Endothelial cell of umbilical vein (primary cell): ENCODE data around the gene TSPAN18. TPM values are rescaled to one million over a fixed set of nuclear protein-coding genes. Genes with fewer than 3 reads are reported as not detected.

Source experiments
- BruUV-seq: library from RNA; stranded (reverse); fragments of 400-500 nt; replicated peaks from 2 replicates; lab custom pipeline; 2021; lab: Mats Ljungman, UMichigan
- CTCF ChIA-PET: fragments of 300-600, 350-600 bp; sonication (Branson Sonifier 250); formaldehyde crosslinking; loops from one replicate; lab custom pipeline; 2021; ENCODE audit warnings: antibody characterized with exemption, inconsistent platforms; lab: Charles Lee
- POLR2A ChIA-PET: fragments of 300-600, 350-600 bp; sonication (Branson Sonifier 250); formaldehyde crosslinking; loops from one replicate; lab custom pipeline; 2021; ENCODE audit warnings: antibody characterized with exemption, inconsistent platforms; lab: Charles Lee
- DNase-seq: peaks from one replicate; pipeline ENCODE4 v3.0.0-alpha.2; 2011; ENCODE audit warnings: low read depth, low spot score
- FAIRE-seq: peaks from 2 replicates; lab custom pipeline; 2011; peaks lifted over from hg19 to GRCh38; lab: Jason Lieb, UNC
- H2AFZ ChIP-seq: 2 replicates; pipeline ENCODE4 v1.6.0; 2012; ENCODE audit warnings: low read depth, low read length, control low read depth, inconsistent platforms
- H3K27ac ChIP-seq: 2 replicates; pipeline ENCODE4 v1.5.1; 2011; ENCODE audit warnings: low read depth, mild to moderate bottlenecking, control low read depth, low read length, moderate library complexity; ENCODE audit not compliant: insufficient read depth
- H3K27me3 ChIP-seq, 2 experiments: 2 replicates each; pipeline versions ENCODE4 v1.6.0 to v1.6.1; 2011; ENCODE audit warnings: low read length in 2 of 2, mixed read lengths in 1 of 2; ENCODE audit not compliant: control insufficient read depth in 2 of 2, insufficient read depth in 2 of 2
- H3K36me3 ChIP-seq, 2 experiments: 2 replicates in 1 of 2; 3 replicates in 1 of 2; pipeline ENCODE4 v1.5.1; 2011; ENCODE audit warnings: low read length in 2 of 2, mild to moderate bottlenecking in 1 of 2, moderate library complexity in 1 of 2; ENCODE audit not compliant: control insufficient read depth in 2 of 2, insufficient read depth in 2 of 2; ENCODE audit errors: extremely low read depth in 1 of 2
- H3K4me1 ChIP-seq: 3 replicates; pipeline ENCODE4 v1.5.1; 2011; ENCODE audit warnings: mild to moderate bottlenecking, low read length; ENCODE audit not compliant: control insufficient read depth, insufficient read depth; ENCODE audit errors: extremely low read depth
- H3K4me2 ChIP-seq: 2 replicates; pipeline ENCODE4 v1.6.1; 2011; ENCODE audit warnings: low read length, control low read depth, mixed read lengths; ENCODE audit not compliant: insufficient read depth
- H3K4me3 ChIP-seq, 3 experiments: fragments of 200-600 bp in 1 of 3; sonication (generic), shearing (Covaris generic) in 1 of 3; replicated peaks in 1 of 3; 2 replicates each; pipeline ENCODE4 v1.5.1; 2011 to 2016; ENCODE audit warnings: control low read depth in 3 of 3, low read length in 3 of 3, mild to moderate bottlenecking in 2 of 3, inconsistent platforms in 1 of 3, low read depth in 1 of 3, moderate library complexity in 1 of 3; ENCODE audit not compliant: insufficient read depth in 1 of 3
- H3K79me2 ChIP-seq: 2 replicates; pipeline ENCODE4 v1.6.0; 2012; ENCODE audit warnings: low read length, inconsistent platforms; ENCODE audit not compliant: control insufficient read depth, insufficient read depth
- H3K9ac ChIP-seq: replicated peaks from 2 replicates; pipeline ENCODE3; 2011; ENCODE audit warnings: low read length, control low read depth; ENCODE audit not compliant: insufficient read depth; ENCODE audit errors: extremely low read depth
- H3K9me1 ChIP-seq: replicated peaks from 3 replicates; pipeline ENCODE4 v1.6.0; 2011; ENCODE audit warnings: mild to moderate bottlenecking, low read length; ENCODE audit not compliant: control insufficient read depth, insufficient read depth; ENCODE audit errors: extremely low read depth
- H3K9me3 ChIP-seq: replicated peaks from 2 replicates; pipeline ENCODE4 v1.5.1; 2012; ENCODE audit warnings: low read length, inconsistent platforms; ENCODE audit not compliant: control insufficient read depth, insufficient read depth
- H4K20me1 ChIP-seq: replicated peaks from 2 replicates; pipeline ENCODE3; 2011; ENCODE audit warnings: mild to moderate bottlenecking, low read length; ENCODE audit not compliant: control insufficient read depth, insufficient read depth; ENCODE audit errors: extremely low read depth
- EZH2 ChIP-seq: IDR thresholded peaks from 2 replicates; pipeline ENCODE4 v1.6.1; 2012; ENCODE audit warnings: borderline replicate concordance, low read depth, mild to moderate bottlenecking, moderate library complexity, low read length, inconsistent platforms; ENCODE audit not compliant: severe bottlenecking
- FOS ChIP-seq: IDR thresholded peaks from 2 replicates; pipeline ENCODE4 v1.6.1; 2011; ENCODE audit warnings: mild to moderate bottlenecking, low read length, moderate library complexity, borderline replicate concordance; ENCODE audit not compliant: insufficient read depth
- GATA2 ChIP-seq: IDR thresholded peaks from 2 replicates; pipeline ENCODE4 v1.7.0; 2011; ENCODE audit warnings: low read depth, mild to moderate bottlenecking, moderate library complexity, mixed read lengths, low read length; ENCODE audit not compliant: insufficient read length, insufficient read depth
- JUN ChIP-seq: IDR thresholded peaks from 2 replicates; pipeline ENCODE4 v1.6.1; 2011; ENCODE audit warnings: borderline replicate concordance, low read depth; ENCODE audit not compliant: insufficient read length, insufficient read depth
- MYC ChIP-seq: IDR thresholded peaks from one replicate; pipeline ENCODE4 v1.6.1; 2011; ENCODE audit warnings: mild to moderate bottlenecking, low read depth, low read length
- POLR2A ChIP-seq: IDR thresholded peaks from 2 replicates; pipeline ENCODE4 v1.6.1; 2012; ENCODE audit warnings: low read depth, mild to moderate bottlenecking, control low read depth, low read length
- POLR2AphosphoS5 ChIP-seq: IDR thresholded peaks from 2 replicates; pipeline ENCODE4 v1.6.1; 2012; ENCODE audit warnings: low read depth, mild to moderate bottlenecking, control low read depth, low read length, moderate library complexity; ENCODE audit not compliant: insufficient read depth
- dilution Hi-C: fragments of 300-500 bp; cut with MboI; formaldehyde crosslinking; loops from one replicate; pipeline ENCODE4 v1.15.0; 2019; ENCODE audit warnings: low sequenced_read_pairs; ENCODE audit not compliant: extremely low pct_ligation_motif_present
- intact Hi-C: fragments of 100-400 bp; cut with micrococcal nuclease; formaldehyde crosslinking; loops from one replicate; pipeline ENCODE4 v1.10.0; 2022
- polyA plus RNA-seq, 4 experiments: library from polyadenylated mRNA; depleted of rRNA in 3 of 4; stranded (reverse) in 3 of 4; unstranded in 1 of 4; fragments of >200 nt; gene quantifications; 2 replicates each; pipeline versions ENCODE4 v1.2.1 to v1.2.3, GENCODE V29; 2011 to 2012; ENCODE audit warnings: missing spikeins in 1 of 4
- total RNA-seq: library from RNA; stranded (reverse); gene quantifications from 2 replicates; pipeline ENCODE4 v1.2.3, GENCODE V29; 2021
- TF ChIP-seq, protein P1 (sequence below): IDR thresholded peaks from 2 replicates; pipeline ENCODE4 v1.6.1; 2011; ENCODE audit not compliant: insufficient read depth, insufficient read length
- TF ChIP-seq, protein P2 (sequence below), 2 donors: IDR thresholded peaks; 1 replicate in 1 of 2; 2 replicates in 1 of 2; pipeline ENCODE4 v1.5.1; 2011; ENCODE audit warnings: low read length in 2 of 2, mild to moderate bottlenecking in 2 of 2, moderate library complexity in 2 of 2, control low read depth in 1 of 2, inconsistent platforms in 1 of 2, low read depth in 1 of 2; ENCODE audit not compliant: insufficient read depth in 1 of 2; ENCODE audit errors: extremely low read depth in 1 of 2

Gene TSPAN18
- total and polyA plus RNA-seq, 2 donors (not counting 3 experiments of a cell fraction or from before 2014, with no cell fraction given) = 32.2 to 118 TPM

DNA sequence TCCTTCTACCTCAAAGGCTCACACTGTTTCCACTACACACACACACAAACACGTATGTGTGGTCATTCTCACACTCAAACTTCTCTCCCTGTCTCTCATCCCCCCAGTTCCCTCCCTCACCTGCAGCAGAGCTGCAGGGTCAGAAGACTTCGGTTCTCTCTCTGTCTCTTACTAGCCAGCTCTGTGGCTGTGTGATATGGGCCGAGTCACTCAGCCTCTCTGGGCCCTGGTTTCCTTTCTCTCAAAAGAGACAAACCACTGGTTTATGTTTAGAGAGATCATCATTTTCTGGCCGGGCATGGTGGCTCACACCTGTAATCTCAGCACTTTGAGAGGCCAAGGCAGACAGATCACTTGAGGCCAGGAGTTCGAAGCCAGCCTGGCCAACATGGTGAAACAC lies 21.1 kb downstream of the TSPAN18 start:
- Histone ChIP-seq H3K27me3 (no peaks in the 10 kb centered on the region), H3K4me1 (peaks cover 7% of the 10 kb centered on the region), H3K27ac (no peak overlapping the region), H3K9me1 (no peaks in the 10 kb centered on the region), H3K4me2 (no peak overlapping the region), H2AFZ (no peak overlapping the region), H3K79me2 (no peaks in the 10 kb centered on the region), H3K4me3 (no peak overlapping the region), H3K9me3 (no peaks in the 10 kb centered on the region), H3K9ac (no peak overlapping the region), H3K36me3 (no peaks in the 10 kb centered on the region), H4K20me1 (peaks cover 2% of the 10 kb centered on the region)
- ChIA-PET CTCF (interaction anchor here (0.7 to 1.7 kb wide), 5 partner anchors 8 to 124 kb away, joined by 3 to 4 read pairs (median 3); no protein-coding TSS in a partner anchor), POLR2A (no interaction called here)
- no TSS peak for BruUV-seq
- intact Hi-C loops (no loop called here), dilution Hi-C loops (no loop called here)
- TF ChIP-seq FOS (no peak), GATA2 (no peak), MYC (no peak), EZH2 (no peak), POLR2A (no peak), POLR2AphosphoS5 (no peak), JUN (no peak)
- TF ChIP-seq, protein P1, sequence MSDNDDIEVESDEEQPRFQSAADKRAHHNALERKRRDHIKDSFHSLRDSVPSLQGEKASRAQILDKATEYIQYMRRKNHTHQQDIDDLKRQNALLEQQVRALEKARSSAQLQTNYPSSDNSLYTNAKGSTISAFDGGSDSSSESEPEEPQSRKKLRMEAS = no peak
- TF ChIP-seq, protein P2, sequence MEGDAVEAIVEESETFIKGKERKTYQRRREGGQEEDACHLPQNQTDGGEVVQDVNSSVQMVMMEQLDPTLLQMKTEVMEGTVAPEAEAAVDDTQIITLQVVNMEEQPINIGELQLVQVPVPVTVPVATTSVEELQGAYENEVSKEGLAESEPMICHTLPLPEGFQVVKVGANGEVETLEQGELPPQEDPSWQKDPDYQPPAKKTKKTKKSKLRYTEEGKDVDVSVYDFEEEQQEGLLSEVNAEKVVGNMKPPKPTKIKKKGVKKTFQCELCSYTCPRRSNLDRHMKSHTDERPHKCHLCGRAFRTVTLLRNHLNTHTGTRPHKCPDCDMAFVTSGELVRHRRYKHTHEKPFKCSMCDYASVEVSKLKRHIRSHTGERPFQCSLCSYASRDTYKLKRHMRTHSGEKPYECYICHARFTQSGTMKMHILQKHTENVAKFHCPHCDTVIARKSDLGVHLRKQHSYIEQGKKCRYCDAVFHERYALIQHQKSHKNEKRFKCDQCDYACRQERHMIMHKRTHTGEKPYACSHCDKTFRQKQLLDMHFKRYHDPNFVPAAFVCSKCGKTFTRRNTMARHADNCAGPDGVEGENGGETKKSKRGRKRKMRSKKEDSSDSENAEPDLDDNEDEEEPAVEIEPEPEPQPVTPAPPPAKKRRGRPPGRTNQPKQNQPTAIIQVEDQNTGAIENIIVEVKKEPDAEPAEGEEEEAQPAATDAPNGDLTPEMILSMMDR (IDR thresholded peaks at IDR 0.05; ENCODE audit: extremely low read depth in 1 of 2, insufficient read depth in 1 of 2, low read depth in 1 of 2, low read length in 2 of 2) = no peak
- FAIRE-seq (no peak), DNase-seq (no peak)
